Panc1 (cell line): Measurements from ENCODE around the gene SCARF2. TPM values are rescaled to one million over a fixed set of nuclear protein-coding genes. Genes with fewer than 3 reads are reported as not detected.
"Not testable (repeated sequence)": the region's sequence is repeated elsewhere in the genome, so short reads cannot be mapped to it uniquely, and the experiment has no call there.

ENCODE experiments used
- ATAC-seq: fragments of 200-7000 bp; cut with Tn5 transposase; 2 replicates; pipeline ENCODE4 v1.9.1; 2020; ENCODE audit warnings: mild to moderate bottlenecking, moderate library complexity
- BruUV-seq: library from RNA; stranded (reverse); fragments of 400-500 nt; replicated peaks from 2 replicates; lab custom pipeline; 2021; lab: Mats Ljungman, UMichigan
- CTCF ChIA-PET: fragments of 300-600 bp; sonication (Branson Sonifier 250); formaldehyde crosslinking; loops from one replicate; lab custom pipeline; 2022; ENCODE audit warnings: antibody characterized with exemption; lab: Charles Lee
- POLR2A ChIA-PET: fragments of 300-600 bp; sonication (Branson Sonifier 250); formaldehyde crosslinking; loops from one replicate; lab custom pipeline; 2022; ENCODE audit warnings: antibody characterized with exemption; lab: Charles Lee
- DNase-seq: peaks from one replicate; pipeline ENCODE4 v3.0.0-alpha.2; 2010; ENCODE audit warnings: low read depth, low spot score
- H3K27ac ChIP-seq: 2 replicates; pipeline ENCODE4 v1.5.1; 2011; ENCODE audit warnings: mild to moderate bottlenecking, low read length, inconsistent platforms
- H3K27me3 ChIP-seq: fragments of 200-500 bp; sonication (Bioruptor generic); 2 replicates; pipeline ENCODE4 v1.6.0; 2014; ENCODE audit warnings: low read length, inconsistent platforms; ENCODE audit not compliant: control insufficient read depth, insufficient read depth
- H3K36me3 ChIP-seq: fragments of 200-500 bp; sonication (Bioruptor generic); 2 replicates; pipeline ENCODE4 v1.5.1; 2014; ENCODE audit warnings: inconsistent platforms, mild to moderate bottlenecking, low read length, moderate library complexity; ENCODE audit not compliant: control insufficient read depth, insufficient read depth
- H3K4me1 ChIP-seq: 2 replicates; pipeline ENCODE4 v1.5.1; 2011; ENCODE audit warnings: inconsistent platforms, mild to moderate bottlenecking, low read length, moderate library complexity; ENCODE audit not compliant: control insufficient read depth, insufficient read depth
- H3K4me3 ChIP-seq, 2 experiments: 2 replicates each; pipeline ENCODE4 v1.5.1; 2011 to 2012; ENCODE audit warnings: low read depth in 2 of 2, low read length in 2 of 2, mild to moderate bottlenecking in 2 of 2, inconsistent platforms in 1 of 2, moderate library complexity in 1 of 2
- H3K9me3 ChIP-seq: fragments of 200-500 bp; sonication (Bioruptor generic); 2 replicates; pipeline ENCODE4 v1.5.1; 2014; ENCODE audit warnings: low read depth, mild to moderate bottlenecking, inconsistent platforms, low read length, moderate library complexity; ENCODE audit not compliant: control insufficient read depth, insufficient read depth
- in situ Hi-C: cut with HindIII; loops from 2 replicates; pipeline ENCODE4 v1.10.0; 2016; ENCODE audit warnings: low sequenced_read_pairs, low pct_unique_long_range_greater_than_20kb
- intact Hi-C: fragments of 100-400 bp; cut with micrococcal nuclease; formaldehyde crosslinking; loops from one replicate; pipeline ENCODE4 v1.10.0; 2022; ENCODE audit not compliant: unreplicated experiment
- total RNA-seq: library from RNA; stranded (reverse); gene quantifications from one replicate; pipeline ENCODE4 v1.2.1, GENCODE V29; 2021; ENCODE audit not compliant: unreplicated experiment

SCARF2 gene
- total RNA-seq, 1 experiment from 2014 or later = 3.2 TPM

GRCh38 chr22:20376281-20376680 lies 61.3 kb downstream of the SCARF2 start:
- H3K36me3 ChIP-seq, BruUV-seq, H3K9me3 ChIP-seq, in situ Hi-C loops, H3K27ac ChIP-seq, H3K4me3 ChIP-seq, CTCF ChIA-PET, H3K4me1 ChIP-seq, H3K27me3 ChIP-seq, intact Hi-C loops, ATAC-seq, DNase-seq: not testable (repeated sequence)
- POLR2A ChIA-PET = interaction anchor here (0.6 kb wide), 1 partner anchor 17 kb away, joined by 9 read pairs; no protein-coding TSS in a partner anchor

Other genes with a start within 250 kb of the SCARF2 start
- 16.3 TPM for gene RTN4R, start 169.5 kb downstream of the SCARF2 start, total RNA-seq
- 43.5 TPM for gene DGCR6L, start 117.8 kb downstream of the SCARF2 start, total RNA-seq
- gene ZNF74, start 43.7 kb downstream of the SCARF2 start, total RNA-seq = 13.2 TPM
- gene KLHL22, start 58.0 kb upstream of the SCARF2 start, total RNA-seq = 14.5 TPM
- gene MED15, start 69.8 kb upstream of the SCARF2 start, total RNA-seq = 59.3 TPM